Hindlimb muscle (tissue), 1 donor: ENCODE measurements around the gene ATP2A3. TPM values are rescaled to one million over a fixed set of nuclear protein-coding genes. Genes with fewer than 3 reads are reported as not detected.
"Not testable (repeated sequence)": the region's sequence is repeated elsewhere in the genome, so short reads cannot be mapped to it uniquely, and the experiment has no call there.

Source experiments
- DNase-seq: peaks from one replicate; pipeline ENCODE4 v3.0.0-alpha.2; 2013
- polyA plus RNA-seq: library from polyadenylated mRNA; unstranded; fragments of 120-200 nt; gene quantifications from one replicate; pipeline ENCODE4 v1.2.1, GENCODE V29; 2013; ENCODE audit not compliant: insufficient read length

The ATP2A3 gene
- 7.3 TPM for polyA plus RNA-seq

GRCh38 chr17:3964203-3965117 is at the start of gene ATP2A3:
ATP2A3 (minus strand) TSS chr17:3964437; CDS start chr17:3964291, 146 bp downstream.
- no peak for DNase-seq

- DNase-seq, result no peak
Observed at GRCh38 chr17:4010754-4011153, 46.5 kb upstream of the ATP2A3 start.

DNA sequence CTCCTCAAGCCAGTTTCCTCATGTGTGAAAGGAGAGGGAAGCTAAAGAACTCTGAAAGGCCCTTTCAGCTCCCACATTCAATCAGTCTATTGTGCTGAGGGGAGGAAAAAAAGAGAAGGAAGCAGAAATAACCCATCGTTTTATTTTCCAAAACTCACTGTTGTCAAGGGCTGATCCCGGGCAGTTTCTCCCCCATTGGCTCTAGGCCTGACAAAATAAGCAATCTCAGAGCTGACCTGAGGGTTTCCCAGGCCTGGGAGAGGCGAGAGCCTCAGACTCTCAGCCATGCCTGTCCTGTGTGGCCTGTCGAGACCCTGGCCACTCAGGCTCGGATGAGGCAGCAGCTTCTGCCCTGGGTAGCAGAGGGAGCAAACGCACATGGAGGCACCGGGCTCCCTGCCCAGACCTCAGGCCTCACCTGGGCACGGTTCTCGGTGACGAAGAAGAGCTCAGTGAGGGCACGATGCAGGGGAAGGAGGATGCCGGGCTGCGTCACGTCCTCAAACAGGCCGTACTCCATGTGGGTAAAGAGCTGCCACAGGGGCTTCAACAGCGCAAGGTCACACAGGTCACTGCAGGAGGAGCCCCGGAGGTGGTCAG is 45.0 kb upstream of the ATP2A3 start:
- DNase-seq, result no peak

DNA sequence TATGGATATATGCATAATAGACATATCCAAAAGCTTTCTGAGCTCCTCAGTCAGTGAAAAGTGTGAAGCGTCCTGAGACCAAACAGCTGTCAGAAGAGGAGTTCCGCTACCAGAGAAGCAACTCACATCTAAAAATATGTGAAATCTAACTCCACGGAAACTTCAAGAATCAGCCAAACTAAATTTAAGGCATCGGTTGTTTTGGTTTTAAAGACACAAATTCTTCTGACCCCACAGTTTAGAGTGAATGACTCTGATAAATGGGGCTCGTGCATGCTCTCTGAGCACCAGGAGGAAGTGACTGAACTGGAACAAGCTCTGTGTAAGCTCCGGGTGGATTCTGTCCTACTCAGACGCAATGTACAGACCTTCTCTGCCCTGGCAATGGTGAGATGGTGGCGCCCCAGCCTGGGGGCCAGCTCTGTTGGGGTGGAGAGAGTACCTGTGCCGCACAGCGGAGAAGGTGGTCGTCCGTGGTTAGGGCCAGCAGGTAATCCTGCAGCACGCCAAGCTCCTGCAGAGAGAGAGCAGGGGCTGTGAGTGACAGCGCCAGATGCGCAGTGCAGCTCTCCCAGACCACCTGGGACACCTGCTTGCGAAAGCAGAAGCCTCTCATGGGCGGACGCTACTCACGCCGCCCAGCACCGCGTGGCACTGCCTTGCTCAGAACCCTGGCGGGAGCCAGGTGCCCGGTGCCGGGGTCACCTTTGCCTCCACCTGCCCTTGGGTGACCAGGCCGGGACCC is 44.4 kb upstream of the ATP2A3 start:
- DNase-seq, result no peak

GRCh38 chr17:4008082-4008435 is 43.8 kb upstream of the ATP2A3 start:
- DNase-seq, result no peak

GRCh38 chr17:4007346-4008081 is 43.3 kb upstream of the ATP2A3 start:
- DNase-seq, result no peak

DNA sequence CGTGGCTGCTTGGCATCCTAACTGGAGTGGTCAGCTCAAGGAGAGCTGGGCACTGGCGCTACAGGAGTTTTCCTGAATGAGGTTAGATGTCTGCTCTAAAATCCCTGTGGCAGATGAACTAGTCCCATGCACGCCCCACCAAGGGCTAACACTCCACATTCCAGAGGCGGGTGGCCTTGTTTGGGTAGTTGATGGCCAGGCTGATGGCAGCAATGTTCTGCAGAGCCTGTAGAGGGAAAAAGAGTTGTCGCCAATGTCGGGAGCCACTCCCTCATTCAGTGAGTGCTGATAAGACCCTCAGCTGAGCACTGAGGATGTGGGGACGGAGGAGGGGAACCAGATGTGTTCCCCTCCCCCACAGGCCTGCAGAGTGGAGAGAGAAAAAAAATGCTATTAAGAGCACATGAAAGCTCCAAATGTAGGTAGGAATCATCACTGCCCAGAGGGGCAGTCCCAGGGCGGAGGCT is 42.5 kb upstream of the ATP2A3 start:
- no peak for DNase-seq

DNA sequence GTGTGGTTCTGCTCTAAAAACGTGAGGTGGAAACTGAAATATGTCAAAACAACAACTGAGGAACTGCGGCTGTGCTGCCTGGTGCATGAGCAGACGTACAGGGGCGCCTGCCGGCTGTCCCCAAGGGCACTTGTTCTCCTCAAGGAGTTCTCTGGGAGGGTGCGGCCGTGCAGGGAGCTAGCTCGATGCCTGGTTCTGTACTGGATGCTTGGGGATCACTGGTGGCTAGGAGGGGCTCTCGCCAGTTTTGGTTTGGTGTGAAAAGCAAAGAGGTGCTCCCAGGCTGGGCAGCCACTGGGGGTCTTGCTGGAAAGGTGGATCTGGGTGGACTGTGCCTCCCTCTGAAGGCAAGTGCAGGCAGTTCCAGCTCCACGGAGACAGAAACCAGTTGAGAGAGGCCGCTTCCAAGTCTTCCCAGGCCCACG is 41.9 kb upstream of the ATP2A3 start:
- no peak for DNase-seq

DNA sequence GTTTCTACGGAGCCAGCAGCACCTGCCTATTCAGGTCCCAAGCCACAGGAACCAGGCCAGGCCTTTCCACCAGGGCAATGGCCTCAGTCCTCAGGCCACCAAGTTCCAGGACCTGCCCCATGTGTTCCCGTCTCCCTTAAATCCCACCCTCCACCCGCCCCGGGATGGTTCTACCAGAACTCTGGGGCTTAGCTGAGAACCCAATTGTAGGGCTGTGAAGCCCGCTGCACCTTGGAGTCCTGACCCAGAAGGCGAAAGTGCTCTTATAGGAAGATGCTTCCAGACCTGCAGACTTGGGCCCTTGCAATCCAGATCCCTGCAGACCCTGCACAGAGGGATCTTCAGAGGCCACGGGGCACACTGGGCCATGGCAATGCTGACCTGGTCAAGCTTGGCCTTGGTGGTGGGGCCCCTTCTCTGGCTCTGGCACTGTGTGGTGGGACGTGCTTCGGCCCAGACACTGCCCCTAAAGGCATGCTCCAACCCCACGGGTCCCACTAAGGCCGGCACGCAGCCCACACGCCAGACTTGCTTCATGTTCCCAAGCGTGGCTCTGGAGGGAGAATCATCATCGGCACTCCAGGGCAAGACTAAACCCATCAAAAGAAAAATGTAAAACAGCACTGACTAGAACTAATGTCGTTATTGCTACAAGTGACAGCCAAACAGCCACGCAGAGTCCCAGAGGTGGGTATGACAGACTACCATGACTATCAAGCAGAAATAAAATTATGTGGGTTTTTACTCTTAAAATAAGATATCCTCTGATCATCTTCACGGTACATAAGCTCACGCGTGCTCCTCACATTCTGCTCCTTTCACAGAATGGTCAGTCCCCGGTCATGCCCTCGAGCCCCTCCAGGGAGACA is 41.3 kb upstream of the ATP2A3 start:
- DNase-seq, result no peak

GRCh38 chr17:4004517-4005295 is 40.5 kb upstream of the ATP2A3 start:
- peak; percentile 60 for DNase-seq

- no peak for DNase-seq
Observed at GRCh38 chr17:4003501-4004421, 39.5 kb upstream of the ATP2A3 start.

- no peak for DNase-seq
Observed at GRCh38 chr17:4003131-4003500, 38.9 kb upstream of the ATP2A3 start.

- DNase-seq, result no peak
Observed at GRCh38 chr17:4001048-4001590, 36.9 kb upstream of the ATP2A3 start.

DNA sequence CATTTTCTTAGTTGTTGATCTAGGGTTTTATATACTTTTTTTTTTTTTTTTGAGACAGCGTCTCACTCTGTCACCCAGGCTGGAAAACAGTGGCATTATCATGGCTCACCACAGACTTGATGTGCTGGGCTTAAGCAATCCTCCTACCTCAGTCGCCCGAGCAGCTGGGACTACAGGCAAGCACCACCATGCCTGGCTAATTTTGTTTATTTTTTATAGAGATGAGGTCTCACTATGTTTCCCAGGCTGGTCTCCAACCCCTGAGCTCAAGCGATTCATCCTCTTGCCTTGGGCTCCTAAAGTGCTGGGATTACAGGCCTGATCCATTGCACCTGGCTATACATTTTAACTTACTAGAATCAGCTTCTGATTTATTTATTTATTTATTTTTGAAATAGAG is 34.2 kb upstream of the ATP2A3 start:
- no peak for DNase-seq

GRCh38 chr17:3995067-3995466 is 30.8 kb upstream of the ATP2A3 start:
- no peak for DNase-seq

DNA sequence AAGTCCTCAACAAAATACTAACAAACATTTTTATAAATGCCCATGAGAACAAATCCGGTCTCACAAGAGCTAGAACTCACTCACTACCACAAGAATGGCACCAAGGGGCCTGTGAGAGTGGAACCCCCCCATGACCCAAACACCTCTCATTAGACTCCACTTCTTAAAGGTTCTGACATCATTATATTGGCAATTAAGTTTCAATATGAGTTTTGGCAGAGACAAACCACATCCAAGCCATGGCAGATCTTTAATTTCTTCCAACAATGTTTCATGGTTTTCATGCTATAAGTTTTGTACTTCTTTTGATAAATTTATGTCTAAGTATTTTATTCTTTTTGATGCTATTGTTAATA is 30.0 kb upstream of the ATP2A3 start:
- DNase-seq, result no peak

DNA sequence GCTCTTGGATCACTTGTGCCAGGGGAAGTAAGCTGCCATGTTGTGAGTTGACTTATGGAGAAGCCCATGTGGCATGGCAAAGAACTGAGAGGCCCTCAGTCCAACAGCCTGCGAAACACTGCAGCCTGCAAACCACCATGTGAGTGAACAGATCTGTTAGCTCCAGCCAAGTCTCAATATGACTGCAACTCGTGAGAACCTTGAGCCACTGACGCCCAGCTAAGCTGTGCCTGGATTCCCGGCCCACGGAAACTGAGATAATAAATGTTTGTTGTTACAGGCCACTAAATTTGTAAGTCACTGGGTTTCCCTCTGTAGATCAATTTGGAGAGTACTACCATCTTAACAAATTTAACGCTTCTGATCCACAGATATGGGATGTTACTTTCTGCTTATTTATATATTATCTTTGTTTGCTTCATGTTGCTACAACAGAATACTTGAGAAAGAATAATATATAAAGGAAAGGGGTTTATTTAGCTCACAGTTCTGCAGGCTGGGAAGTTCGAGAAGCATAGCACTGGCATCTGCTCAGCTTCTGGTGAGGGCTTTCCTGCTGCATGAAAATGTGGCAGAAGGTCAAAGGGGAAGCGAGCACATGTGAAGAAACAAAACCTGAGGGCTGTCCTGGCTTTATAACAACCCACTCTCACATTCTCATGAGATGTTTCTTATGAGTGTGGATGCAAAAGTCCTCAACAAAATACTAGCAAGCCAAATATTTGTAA is 29.4 kb upstream of the ATP2A3 start:
- DNase-seq, result no peak

DNA sequence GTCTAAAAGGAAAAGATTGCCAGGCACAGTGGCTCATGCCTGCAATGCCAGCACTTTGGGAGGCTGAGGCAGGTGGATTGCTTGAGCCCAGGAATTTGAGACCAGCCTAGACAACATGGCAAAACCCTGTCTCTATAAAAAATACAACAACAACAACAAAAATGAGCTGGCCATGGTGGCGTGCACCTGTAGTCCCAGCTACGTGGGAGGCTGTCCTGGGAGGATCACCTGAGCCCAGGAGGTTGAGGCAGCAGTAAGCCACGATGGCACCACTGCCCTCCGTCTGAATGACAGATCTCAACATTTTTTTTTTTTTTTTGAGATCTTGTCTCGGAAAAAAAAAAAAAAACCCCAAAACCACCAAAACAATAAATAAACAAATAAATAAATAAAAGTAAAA is 28.1 kb upstream of the ATP2A3 start:
- DNase-seq, result no peak

DNA sequence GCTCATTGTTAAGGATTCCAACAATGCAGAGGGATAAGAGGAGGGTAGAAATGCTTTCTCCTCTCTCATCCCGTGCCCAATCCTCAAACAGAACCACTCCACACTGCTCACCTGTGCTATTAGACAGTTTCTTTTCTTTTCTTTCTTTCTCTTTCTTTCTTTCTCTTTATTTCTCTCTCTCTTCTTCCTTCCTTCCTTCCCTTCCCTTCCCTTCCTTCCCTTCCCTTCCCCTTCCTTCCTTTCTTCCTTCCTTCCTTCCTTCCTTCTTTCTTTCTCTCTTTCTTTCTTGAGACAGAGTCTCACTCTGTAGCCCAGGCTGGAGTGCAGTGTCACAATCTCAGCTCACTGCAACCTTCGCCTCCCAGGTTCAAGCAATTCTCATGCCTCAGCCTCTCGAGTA is 27.5 kb upstream of the ATP2A3 start:
- DNase-seq, result not testable (repeated sequence)
